BJ (cell line): ENCODE data around the gene LCNL1. TPM values are rescaled to one million over a fixed set of nuclear protein-coding genes. Genes with fewer than 3 reads are reported as not detected.

Experiments
- CTCF ChIA-PET: fragments of 350-600 bp; formaldehyde crosslinking; extraction: SDS; loops from one replicate; lab custom pipeline; 2021; ENCODE audit warnings: antibody characterized with exemption, inconsistent platforms; lab: Yijun Ruan, JAX
- POLR2A ChIA-PET: fragments of 300-600 bp; sonication (Branson Sonifier 250); formaldehyde crosslinking; extraction: SDS; loops from one replicate; lab custom pipeline; 2021; ENCODE audit warnings: antibody characterized with exemption; lab: Charles Lee
- DNase-seq: peaks from one replicate; pipeline ENCODE4 v3.0.0-alpha.2; 2011; ENCODE audit warnings: low read depth
- H3K27me3 ChIP-seq: 2 replicates; pipeline ENCODE4 v1.6.0; 2011; ENCODE audit warnings: low read length; ENCODE audit not compliant: control insufficient read depth, insufficient read depth
- H3K36me3 ChIP-seq: 2 replicates; pipeline ENCODE4 v1.5.1; 2011; ENCODE audit warnings: low read length; ENCODE audit not compliant: control insufficient read depth, insufficient read depth
- H3K4me3 ChIP-seq: 2 replicates; pipeline ENCODE4 v1.5.1; 2011; ENCODE audit warnings: low read depth, mild to moderate bottlenecking, control low read depth, low read length
- polyA plus RNA-seq: library from polyadenylated mRNA; depleted of rRNA; stranded (reverse); fragments of >200 nt; gene quantifications from 2 replicates; pipeline ENCODE4 v1.2.3, GENCODE V29; 2011
- TF ChIP-seq, protein P1 (sequence below): IDR thresholded peaks from 2 replicates; pipeline ENCODE4 v1.5.1; 2011; ENCODE audit warnings: low read depth, mild to moderate bottlenecking, control low read depth, inconsistent platforms, low read length, moderate library complexity; ENCODE audit not compliant: insufficient read depth

Gene LCNL1
- polyA plus RNA-seq, 1 experiment, result 0.01 TPM

DNA sequence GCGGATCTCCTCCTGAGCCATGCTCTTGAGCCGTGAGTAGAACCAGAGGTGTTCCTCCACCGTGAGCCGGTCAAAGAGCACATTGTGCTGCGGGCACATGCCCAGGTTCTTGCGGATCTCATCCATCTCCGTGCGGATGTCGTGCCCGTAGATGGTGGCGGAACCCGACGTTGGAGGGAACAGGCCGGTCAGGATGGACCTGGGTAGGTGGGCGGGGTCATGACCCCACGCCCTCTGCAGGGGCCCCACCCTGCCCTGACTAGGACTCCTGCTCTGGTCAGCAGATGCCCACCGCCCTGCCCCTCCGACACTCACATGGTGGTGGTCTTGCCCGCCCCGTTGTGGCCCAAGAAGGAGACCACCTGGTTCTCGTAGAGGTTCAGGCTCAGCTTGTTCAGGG, 33.2 kb downstream of the LCNL1 start:
- no peaks in the 10 kb centered on the region for H3K27me3 ChIP-seq
- H3K36me3 ChIP-seq, result peaks cover 21% of the 10 kb centered on the region
- DNase-seq, result no peak
- no peak overlapping the region for H3K4me3 ChIP-seq
- POLR2A ChIA-PET, result no interaction called here
- TF ChIP-seq, protein P1, sequence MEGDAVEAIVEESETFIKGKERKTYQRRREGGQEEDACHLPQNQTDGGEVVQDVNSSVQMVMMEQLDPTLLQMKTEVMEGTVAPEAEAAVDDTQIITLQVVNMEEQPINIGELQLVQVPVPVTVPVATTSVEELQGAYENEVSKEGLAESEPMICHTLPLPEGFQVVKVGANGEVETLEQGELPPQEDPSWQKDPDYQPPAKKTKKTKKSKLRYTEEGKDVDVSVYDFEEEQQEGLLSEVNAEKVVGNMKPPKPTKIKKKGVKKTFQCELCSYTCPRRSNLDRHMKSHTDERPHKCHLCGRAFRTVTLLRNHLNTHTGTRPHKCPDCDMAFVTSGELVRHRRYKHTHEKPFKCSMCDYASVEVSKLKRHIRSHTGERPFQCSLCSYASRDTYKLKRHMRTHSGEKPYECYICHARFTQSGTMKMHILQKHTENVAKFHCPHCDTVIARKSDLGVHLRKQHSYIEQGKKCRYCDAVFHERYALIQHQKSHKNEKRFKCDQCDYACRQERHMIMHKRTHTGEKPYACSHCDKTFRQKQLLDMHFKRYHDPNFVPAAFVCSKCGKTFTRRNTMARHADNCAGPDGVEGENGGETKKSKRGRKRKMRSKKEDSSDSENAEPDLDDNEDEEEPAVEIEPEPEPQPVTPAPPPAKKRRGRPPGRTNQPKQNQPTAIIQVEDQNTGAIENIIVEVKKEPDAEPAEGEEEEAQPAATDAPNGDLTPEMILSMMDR, result no peak
- CTCF ChIA-PET, result interaction anchor here (2.6 kb wide), 1 partner anchor 13 kb away, joined by 13 read pairs; no protein-coding TSS in a partner anchor

DNA sequence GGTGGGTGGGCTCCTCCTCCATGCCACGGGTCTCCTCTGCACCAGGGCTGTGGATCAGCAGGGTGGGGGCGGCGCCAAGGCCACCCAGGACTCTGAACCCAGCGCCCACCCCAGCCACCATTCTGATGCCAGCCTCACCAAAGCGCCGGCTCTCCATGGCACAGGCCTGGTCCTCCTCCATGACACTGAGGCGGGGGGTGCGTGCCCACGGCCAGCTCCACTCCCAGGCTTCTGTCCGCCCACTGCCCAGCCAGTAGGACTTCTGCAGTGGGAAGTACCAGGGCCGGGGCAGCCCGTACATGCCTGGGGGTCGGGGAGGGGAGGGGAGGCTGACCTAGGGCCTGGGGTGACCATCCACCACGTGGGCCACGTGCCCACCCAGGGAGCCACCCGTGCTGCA, 33.6 kb downstream of the LCNL1 start:
- CTCF ChIA-PET, result interaction anchor here (1.2 kb wide), 1 partner anchor 9 kb away, joined by 3 read pairs; no protein-coding TSS in a partner anchor
- Histone ChIP-seq H3K36me3 (peaks cover 22% of the 10 kb centered on the region), H3K27me3 (no peaks in the 10 kb centered on the region), H3K4me3 (no peak overlapping the region)
- DNase-seq, result no peak
- TF ChIP-seq, protein P1, result no peak
- POLR2A ChIA-PET, result no interaction called here

DNA sequence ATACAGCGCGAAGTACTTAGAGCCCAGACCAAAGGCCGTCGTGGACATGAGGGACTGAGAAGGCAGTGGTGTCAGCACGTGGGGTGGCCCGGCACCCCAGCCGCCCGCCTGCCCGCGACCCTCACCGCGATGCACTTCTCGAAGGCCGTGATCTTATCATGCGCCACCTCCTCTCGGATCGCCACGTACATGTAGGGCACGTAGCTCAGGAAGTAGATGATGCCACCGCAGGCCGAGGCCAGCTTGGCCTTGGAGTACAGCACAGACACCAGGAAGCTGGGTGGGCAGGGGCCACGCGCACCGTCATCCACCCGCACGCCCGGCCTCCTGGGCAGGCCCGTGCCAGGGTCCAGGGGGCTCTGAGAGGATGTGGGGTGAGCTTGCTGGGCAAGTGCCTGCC, 34.3 kb downstream of the LCNL1 start:
- DNase-seq, result no peak
- POLR2A ChIA-PET, result no interaction called here
- Histone ChIP-seq H3K36me3 (peaks cover 22% of the 10 kb centered on the region), H3K4me3 (no peak overlapping the region), H3K27me3 (no peaks in the 10 kb centered on the region)
- TF ChIP-seq, protein P1, result no peak
- CTCF ChIA-PET, result interaction anchor here (1.2 kb wide), 1 partner anchor 10 kb away, joined by 3 read pairs; no protein-coding TSS in a partner anchor

DNA sequence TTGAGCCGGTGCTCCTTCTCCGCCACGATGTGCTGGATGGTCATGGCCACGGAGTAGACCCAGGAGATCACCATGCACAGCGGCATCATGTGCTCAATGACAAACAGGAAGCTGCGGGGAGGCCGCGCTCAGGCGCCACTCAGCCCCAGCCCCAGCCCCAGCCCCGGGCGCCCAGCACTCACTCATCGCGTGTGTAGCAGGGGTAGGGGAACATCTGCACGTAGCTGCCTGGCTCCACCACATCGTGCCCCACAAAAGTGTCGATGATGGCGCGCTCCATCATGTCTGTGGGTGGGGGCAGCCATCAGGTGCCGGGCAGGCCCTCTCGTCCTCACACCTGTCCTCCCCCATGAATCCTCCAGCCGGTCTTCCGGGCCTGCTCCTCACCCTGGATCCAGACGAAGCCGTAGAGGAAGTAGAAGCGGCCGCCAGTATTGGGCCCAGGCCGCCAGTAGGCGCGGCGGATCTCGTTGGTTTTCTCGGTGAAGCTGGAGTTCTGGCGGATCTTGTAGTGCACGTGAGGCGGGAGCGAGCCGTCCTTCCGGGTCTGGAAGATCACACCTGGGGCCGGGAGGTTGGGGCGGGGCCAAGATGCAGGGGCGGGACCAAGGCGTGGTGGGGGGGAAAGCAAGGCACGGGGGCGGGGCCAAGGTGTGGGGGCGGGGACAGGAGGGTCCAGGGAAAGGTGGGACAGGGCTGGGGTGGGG, 35.2 kb downstream of the LCNL1 start:
- no peaks in the 10 kb centered on the region for H3K27me3 ChIP-seq
- H3K36me3 ChIP-seq, result peaks cover 21% of the 10 kb centered on the region
- DNase-seq, result no peak
- ChIA-PET CTCF (interaction anchor here (1.2 to 10.7 kb wide), 3 partner anchors 11 to 18 kb away, joined by 3 to 50 read pairs (median 18); partner anchors contain the start of gene ABCA2), POLR2A (no interaction called here)
- TF ChIP-seq, protein P1, result no peak
- no peak overlapping the region for H3K4me3 ChIP-seq

DNA sequence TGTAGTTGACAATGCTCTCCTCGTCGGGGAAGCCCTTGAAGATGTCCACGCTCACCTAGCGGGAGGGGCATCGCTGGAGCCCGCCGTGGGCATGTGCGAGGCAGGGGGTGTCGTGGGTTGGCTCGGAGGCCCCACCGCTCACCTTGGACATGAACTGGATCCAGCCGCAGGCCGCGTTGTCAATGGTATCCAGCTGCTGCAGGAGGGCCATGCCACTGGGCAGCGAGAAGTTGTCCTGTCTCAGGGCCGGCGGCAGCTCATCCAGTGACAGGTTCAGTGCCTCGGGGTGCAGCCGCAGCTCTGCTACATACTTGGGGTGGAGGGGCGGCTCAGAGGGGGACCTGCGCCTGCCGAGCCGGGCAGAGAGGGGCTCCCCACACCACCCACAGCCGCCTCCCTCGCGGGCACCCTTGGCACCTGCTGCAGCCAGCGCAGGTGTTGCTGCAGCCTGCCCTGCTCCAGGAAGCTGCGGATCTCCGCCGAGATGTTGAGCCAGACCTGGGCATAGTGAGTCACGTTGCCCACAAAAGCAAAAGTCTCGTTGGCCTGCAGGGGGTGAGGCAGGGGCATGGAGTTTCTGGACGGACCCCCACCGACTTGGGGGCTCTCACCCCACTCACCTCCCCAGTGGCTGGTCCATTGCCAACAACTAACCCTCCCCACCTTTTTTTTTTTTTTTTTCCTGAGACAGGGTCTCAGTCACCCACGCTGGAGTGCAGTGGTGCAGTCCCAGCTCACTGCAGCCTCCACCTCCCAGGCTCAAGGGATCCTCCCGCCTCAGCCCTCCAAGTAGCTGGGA, 36.2 kb downstream of the LCNL1 start:
- no peak for DNase-seq
- no peak overlapping the region for H3K4me3 ChIP-seq
- CTCF ChIA-PET, result interaction anchor here (3.8 to 10.7 kb wide), 2 partner anchors 10 to 17 kb away, joined by 18 to 50 read pairs; partner anchors contain the start of gene ABCA2
- POLR2A ChIA-PET, result no interaction called here
- TF ChIP-seq, protein P1, result no peak
- H3K27me3 ChIP-seq, result no peaks in the 10 kb centered on the region
- peaks cover 21% of the 10 kb centered on the region for H3K36me3 ChIP-seq
